ENCODE results near the gene DAZAP1.

Gene DAZAP1

DNA sequence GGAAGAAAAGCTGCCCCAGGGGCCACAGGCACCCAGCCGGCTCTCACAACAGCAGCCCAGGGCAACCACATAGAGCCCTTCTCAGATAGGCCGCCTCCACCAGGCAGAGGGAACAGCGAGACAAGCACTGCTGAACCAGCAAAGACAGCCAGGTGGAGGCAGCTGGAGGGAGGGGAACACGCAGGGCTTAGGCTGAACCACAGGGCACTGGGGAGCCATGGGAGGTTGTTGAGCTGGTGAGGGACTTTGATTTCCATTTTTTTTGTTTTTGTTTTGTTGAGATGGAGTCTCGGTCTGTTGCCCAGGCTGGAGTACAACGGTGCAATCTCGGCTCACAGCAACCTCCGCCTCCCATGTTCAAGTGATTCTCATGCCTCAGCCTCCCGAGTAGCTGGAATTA lies 9.5 kb upstream of the DAZAP1 start:
- TF ChIP-seq, protein P1, sequence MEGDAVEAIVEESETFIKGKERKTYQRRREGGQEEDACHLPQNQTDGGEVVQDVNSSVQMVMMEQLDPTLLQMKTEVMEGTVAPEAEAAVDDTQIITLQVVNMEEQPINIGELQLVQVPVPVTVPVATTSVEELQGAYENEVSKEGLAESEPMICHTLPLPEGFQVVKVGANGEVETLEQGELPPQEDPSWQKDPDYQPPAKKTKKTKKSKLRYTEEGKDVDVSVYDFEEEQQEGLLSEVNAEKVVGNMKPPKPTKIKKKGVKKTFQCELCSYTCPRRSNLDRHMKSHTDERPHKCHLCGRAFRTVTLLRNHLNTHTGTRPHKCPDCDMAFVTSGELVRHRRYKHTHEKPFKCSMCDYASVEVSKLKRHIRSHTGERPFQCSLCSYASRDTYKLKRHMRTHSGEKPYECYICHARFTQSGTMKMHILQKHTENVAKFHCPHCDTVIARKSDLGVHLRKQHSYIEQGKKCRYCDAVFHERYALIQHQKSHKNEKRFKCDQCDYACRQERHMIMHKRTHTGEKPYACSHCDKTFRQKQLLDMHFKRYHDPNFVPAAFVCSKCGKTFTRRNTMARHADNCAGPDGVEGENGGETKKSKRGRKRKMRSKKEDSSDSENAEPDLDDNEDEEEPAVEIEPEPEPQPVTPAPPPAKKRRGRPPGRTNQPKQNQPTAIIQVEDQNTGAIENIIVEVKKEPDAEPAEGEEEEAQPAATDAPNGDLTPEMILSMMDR (IDR thresholded peaks at IDR 0.05), result no peak

DNA sequence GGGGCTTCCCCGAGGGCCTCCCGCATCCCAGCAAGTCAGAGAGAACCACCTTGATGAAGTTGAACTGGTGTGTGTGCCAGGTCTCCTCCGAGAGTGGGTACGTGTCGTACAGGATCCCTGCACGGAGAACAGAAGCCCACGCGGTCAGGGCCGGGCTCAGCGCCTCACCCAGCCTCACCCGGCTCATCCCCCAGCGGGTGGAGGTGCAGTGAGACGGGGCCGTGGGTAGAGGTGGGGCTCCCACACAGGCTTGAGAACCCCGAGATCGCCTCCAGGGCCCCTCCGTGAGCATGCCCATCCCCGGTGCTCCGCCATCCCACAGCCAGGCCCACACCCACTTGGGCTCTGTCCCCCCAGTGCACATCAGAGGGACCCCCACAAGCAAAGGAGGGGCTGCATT lies 8.3 kb upstream of the DAZAP1 start:
- TF ChIP-seq, protein P1 (IDR thresholded peaks at IDR 0.05), result no peak

DNA sequence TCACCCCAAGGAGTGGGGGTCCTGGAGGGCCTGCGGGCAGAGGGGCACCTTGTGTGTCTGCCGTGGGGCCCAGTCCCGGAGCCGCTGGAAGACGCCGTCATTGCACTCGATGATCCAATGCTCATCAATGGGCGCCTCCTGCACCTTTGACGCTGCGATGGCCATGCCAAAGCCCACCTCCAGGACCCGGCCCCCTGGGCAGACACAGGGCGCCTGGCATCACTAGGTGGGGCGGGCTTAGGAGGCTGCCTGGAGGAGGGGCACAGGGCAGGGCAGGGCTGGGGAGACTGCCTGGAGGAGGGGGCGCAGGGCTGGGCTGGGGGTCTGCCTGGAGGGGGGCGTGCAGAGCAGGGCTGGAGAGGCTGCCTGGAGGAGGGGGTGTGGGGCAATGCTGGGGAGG lies 7.6 kb upstream of the DAZAP1 start:
- TF ChIP-seq, protein P1 (IDR thresholded peaks at IDR 0.05), result no peak

DNA sequence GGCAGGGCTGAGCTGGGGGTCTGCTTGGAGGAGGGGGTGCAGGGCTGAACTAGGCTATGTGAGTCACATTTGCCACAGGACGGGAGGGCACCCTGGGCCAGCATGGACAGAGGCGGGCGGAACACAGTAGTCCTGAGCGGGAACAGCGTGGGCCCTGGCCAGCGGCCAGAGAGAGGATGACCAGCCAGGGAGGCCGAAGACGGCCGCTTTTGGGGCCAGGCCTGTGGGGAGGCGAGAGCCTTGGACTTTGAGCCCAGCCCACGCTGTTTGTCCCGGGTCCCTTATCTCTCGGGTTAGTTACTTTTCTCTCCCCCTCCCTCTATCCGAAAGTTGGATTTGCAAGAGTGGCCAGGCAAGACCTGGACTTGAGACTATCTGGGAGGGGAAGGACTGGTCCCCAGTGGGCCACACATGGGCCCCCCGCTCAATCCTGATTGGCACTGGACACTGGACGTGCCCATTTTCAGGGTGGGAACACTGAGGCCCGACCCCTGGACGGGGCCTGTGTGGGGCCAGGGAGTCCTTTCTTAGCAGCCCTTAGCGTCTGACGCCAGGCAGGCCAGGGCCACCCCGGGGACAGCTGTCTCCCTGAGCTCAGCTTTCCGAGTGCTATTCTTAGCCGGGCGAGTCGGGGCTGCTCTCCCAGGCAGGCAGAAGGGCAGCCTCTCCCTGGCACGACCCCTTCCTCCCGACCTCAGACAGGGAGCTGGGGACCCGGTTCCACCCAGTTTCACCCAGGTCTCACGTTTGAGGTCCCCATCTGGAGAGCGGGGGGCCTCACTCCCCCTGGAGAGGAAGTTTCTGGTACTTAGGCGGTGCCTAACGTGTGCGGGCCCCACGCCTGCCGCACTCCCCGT lies 6.9 kb upstream of the DAZAP1 start:
- TF ChIP-seq, protein P1 (IDR thresholded peaks at IDR 0.05), result no peak

DNA sequence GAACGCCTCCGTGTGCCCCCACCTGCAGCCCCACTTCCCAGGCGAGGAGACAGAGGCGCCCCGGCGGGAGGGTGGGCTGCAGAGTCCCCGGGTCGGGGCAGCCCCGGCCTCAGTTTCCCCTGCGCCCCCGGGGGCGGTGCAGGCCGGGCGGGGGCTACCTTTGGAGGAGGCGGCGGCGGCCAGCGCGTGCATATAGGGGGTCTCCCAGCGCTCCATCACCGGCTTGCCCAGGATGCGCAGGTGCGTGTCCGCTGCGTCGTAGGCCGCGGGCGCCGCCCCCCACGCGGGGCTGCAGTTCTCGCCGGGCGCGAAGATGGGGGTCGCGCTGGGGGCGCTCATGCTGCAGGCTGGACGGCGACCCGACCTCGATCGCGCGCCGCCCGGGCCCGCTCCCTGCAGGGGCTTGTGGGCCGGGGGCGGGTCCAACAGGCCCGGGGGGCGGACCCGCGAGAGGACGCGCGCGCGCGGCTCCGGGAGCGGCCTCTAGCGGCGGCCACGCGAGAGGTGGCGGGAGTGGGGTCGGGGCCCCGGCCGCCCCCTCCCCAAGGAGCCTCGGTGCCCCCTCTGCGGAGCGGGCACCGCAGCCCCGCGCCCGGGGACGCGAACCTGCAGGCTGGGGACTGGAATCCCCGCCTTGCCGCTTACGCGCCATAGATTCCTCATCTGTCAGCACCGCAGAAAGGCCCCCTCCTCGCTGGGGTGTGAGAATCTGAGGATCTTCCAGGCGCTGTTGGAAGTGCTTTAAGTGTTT lies 6.1 kb upstream of the DAZAP1 start, which contains the start of gene GAMT:
TSS of gene GAMT (minus strand) at position 405 of the 751 bp plus-strand sequence. CDS start at position 339, 66 bp downstream.
- TF ChIP-seq, protein P1 (IDR thresholded peaks at IDR 0.05), result peak; percentile 88

DNA sequence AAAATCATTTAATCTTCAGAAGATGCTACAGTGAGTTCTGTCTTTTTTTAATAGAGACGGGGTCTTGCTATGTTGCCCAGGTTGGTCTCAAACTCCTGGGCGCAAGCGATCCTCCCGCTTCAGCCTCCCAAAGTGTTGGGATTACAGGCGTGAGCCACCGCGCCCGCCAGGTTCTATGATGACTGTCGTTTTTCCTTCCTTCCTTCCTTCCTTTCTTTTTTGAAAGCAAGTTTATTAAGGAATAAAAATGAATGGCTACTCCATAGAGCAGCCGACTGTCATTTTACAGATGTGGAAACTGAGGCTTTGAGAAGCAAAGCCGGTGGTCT lies 5.5 kb upstream of the DAZAP1 start:
- TF ChIP-seq, protein P1 (IDR thresholded peaks at IDR 0.05), result no peak; the same call in 1 of the 2 replicates

DNA sequence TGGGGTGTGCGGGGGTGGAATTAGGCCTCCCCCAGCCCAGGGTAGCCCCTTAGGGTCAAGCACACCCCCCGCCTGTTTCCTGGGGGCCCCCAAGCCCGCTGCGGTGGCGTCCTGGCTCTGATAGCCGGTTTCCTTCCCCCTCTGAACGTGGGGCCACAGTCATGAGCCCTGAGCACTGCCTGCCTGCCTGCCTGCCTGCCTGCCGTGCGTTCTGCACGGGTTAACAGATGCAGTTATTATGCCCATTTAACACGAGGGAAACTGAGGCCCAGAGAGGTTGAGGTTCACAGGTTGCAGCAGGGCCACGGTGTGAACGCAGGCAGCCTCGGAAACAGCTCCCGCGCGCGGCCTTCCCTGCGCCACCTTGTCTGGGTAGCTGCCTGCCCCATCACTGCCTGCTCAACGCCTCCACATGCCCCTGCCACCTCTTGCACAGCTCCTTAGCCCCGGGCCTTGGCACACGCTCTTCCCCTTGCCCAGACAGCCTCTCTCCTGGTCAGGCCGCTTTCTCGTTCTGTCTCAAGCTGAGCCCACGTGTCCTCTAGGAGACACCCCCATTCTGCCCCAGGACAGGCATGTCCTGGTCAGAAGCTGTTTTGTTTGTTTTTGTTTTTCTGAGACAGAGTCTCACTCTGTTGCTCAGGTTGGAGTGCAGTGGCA lies 4.8 kb upstream of the DAZAP1 start:
- TF ChIP-seq, protein P1 (IDR thresholded peaks at IDR 0.05), result no peak

All from LNCAP (cell line).